IPS DF 19.7 (cell line): Measurements from ENCODE around the gene PSD.

Experiments
- DNase-seq: peaks from one replicate; pipeline ENCODE4 v3.0.0-alpha.2; 2013; ENCODE audit warnings: low read depth, low spot score

The PSD gene

DNA sequence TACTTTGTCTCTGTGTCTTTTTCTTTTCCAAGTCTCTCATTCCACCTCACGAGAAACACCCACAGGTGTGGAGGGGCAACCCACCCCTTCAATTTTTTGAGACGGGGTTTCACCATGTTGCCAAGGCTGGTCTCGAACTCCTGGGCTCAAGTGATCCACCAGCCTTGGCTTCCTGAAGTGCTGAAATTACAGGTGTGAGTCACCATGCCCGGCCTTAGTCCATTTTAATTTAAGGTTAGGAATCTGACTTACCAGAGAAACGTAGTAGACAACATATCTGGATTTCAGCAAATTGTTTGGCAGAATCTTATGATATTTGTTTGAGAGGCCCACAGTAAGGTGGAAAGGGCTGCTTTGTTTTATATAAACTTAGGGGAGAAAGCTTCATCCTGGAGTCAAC is 26.3 kb downstream of the PSD start:
- DNase-seq, result no peak

DNA sequence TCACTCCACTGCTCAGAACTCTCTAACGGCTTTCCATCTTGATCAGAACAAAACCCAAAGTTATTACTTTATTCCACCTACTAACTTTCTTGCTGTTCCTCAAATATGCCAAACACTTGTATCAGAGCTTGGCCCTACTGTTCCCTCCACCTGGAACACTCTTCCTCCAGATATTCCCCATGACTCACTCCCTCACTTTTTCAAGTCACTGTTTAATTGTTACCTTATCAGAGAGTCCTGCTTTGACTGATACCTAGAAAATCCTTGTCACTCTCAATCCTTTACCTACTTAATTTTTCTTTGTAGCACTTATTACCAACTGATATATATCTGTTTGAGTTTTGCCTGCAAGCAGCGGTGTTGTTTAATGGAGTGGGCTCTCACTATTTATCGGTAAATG is 28.7 kb downstream of the PSD start:
- DNase-seq, result no peak

DNA sequence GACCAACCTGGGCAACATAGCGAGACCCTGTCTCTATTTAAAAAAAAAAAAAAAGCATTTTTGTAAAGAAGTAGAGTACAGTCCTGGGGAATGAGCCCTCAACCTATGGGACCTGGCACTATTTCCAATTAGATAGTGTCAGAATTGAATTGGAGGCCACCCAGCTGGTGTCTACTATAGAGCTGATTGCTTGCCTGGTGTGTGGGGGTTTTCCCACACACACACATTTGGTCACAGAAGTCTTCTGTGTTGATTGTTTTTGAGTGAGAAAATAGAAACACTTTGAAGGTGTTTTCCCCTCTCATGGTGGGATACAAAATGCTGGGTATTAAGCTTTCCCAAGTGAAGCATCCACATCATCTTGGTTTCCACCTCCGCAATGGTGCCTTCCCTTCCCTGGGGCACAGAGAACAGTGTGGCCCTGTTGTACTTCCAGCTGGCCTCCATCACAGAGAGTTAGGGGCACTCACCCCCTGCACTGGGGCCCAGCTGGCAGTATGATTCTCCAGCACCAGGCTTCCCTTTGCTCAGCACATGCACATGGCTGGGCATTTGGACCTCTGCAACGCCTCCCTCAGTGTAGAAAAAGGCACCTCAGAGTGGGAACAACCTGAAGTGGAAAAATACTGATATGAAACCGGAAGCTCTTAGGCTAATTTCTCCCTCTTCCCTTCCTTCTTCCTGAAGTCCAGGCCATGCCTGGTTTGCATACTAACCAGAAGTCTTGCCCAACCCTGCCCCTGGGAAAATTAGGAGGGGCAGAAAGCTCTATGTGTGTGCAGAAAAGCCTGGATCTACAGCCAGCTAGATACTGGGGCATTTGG is 33.8 kb downstream of the PSD start:
- DNase-seq, result no peak

DNA sequence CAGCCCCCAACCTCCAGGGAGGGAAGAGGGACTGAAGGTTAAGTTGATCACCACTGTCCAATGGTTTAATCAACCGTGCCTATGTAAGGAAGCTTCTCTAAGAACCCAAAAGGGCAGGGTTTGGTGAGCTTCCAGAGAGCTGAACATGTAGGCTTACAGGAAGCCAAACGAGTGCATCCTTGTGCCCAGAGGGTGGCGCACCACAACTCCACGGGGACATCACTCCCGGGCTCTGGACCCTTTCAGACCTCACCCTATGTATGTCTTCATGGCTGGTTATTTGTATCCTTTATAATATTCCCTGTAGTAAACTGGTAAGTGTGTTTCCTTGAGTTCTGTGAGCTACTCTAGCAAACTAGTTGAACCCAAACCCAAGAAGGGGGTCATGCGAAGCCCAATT is 34.5 kb downstream of the PSD start:
- DNase-seq, result no peak

DNA sequence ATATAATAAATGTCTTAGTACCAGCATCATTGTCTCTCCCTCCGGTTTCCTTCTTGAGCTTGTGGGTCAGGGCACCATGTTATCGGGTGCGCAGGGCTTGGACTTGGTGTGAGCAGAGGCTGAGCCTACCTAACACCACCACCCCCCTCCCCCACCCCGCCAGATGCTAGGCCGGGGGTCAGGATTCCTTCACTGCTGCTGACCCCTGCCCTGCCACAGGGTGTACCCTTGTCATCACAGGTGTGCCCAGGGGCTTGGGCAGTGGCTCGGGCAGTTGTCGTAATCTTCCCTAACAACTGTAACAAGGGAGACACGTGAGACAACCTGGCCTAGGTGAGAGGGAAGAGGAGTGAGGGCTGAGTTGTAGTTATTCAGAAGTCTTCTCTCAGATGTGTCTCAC is 35.7 kb downstream of the PSD start:
- no peak for DNase-seq

DNA sequence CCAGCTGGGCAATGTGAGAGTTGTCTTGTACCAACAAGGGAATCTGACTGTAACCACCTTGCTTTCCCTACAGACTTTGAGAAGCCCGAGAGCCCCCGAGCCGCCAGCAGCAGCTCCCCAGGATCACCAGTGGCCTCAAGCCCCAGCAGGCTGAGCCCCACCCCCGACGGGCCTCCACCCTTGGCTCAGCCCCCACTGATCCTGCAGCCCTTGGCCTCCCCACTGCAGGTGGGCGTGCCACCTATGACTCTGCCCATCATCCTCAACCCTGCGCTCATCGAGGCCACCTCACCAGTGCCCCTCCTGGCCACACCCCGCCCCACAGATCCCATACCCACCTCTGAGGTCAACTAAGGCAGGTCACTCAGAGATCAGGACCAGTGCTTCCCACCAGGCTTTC is 36.6 kb downstream of the PSD start:
- no peak for DNase-seq

DNA sequence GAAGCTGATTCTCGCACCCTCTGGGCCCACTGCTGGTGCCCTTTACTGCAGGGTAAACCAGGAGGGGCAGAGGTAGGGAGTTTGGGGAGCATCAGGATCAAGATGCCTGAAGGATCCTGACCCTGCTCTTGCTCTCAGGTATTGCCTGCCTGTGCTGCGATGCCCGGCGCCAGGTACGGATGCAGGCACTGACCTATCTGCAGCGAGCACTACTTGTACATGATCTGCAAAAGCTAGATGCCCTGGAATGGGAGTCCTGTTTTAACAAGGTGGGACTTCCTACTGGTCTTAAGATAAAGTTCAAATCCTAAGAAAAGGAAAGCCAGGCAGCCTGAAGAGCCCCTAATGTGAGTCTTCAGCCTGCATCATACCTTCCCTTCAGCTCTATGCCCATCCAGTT is 39.2 kb downstream of the PSD start:
- DNase-seq, result no peak

DNA sequence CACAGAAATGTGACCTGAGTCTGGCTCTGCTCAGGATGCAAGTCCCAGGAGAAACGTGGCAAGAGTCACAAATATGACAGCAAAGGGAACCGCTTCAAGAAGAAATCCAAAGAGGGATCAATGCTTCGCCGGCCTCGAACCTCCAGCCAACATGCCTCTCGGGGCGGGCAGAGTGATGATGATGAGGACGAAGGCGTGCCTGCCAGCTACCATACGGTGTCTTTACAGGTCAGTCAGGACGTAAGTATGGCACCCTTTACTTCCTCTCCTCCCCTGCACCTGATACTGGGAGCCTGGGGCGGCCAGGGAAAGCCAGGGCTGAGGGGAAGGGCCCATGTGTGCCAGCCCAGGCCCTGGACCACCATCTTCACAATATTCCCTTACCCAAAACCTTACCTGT is 41.7 kb downstream of the PSD start:
- no peak for DNase-seq

DNA sequence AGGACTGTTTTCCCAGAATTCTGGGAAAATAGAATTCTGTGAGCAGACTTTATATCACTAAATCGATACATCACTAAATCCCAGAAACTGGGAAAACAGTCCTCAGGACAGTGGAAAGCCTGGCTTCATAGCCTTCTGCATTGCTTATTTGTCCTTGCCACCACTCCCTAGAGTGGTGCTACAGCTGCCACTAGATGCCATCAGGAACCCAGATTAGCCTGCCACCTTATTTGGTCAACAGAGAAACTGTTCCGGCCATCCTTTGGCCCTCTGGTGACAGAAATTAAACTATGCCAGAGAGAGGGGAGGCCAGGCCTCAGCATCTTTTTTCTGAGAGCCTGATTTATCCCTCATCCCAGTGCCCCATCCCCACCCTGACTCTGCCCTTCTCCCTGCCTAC is 42.7 kb downstream of the PSD start:
- no peak for DNase-seq

DNA sequence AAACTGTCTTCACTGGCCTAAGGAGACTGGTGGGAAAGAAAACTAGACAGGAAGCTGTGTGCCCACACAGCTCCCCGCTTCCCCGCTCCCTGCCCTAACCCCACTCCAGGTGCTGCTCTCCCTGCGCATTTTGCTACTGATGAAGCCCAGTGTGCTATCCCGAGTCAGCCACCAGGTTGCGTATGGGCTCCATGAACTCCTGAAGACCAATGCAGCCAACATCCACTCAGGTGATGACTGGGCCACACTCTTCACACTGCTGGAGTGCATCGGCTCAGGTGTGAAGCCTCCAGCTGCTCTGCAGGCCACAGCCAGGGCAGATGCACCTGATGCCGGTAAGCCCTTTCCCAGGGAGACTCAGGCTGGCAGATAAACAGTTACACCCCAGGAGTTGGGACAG is 43.3 kb downstream of the PSD start:
- DNase-seq, result no peak

DNA sequence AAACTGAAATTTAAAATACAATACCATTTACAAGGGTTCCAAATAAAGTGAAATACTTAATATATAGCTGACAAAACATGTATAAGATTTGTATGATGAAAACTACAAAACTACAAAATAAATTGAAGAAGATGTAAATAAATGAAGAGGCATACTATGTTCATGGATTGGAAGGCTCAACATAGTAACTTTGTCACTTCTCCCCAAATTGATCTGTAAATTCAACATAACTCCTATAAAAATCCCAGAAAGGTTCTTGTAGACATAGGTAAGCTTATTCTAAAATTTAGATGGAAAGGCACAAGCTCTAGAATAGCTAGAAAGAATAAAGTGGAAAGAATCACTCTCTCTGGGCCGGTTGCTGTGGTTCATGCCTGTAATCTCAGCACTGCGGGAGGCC is 47.3 kb downstream of the PSD start:
- DNase-seq, result no peak

DNA sequence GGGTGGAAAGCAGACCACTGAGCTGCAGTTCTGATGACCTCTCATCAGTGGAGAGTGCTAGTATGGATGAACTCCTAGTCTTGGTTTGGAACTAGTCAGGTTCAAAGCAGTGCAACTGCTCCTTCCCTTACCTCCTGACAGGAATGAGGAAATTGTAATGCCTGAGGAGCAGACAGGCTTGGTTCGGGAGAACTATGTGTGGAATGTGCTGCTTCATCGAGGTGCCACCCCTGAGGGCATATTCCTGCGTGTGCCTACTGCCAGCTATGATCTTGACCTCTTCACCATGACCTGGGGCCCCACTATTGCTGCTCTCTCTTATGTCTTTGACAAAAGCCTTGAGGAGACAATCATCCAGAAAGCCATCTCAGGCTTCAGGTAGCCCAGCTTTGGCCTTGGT is 50.5 kb downstream of the PSD start:
- no peak for DNase-seq

DNA sequence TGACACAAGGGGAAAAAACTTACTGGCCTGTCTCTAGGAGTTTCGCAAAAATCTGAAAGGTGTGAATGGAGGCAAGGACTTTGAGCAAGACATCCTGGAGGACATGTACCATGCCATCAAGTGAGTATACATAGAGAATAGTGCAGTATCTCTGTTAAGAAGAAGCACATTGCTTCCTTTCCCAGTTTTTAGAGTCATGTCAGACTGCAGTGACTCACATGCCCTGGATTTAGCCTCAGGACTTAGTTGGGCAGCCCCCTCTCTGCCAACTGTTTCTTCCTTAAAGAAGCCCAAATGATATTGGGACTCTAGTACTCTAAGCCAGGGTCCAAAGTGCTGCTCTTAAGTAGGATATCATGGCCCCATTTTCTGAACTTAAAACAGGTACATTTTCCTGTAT is 51.1 kb downstream of the PSD start:
- no peak for DNase-seq

DNA sequence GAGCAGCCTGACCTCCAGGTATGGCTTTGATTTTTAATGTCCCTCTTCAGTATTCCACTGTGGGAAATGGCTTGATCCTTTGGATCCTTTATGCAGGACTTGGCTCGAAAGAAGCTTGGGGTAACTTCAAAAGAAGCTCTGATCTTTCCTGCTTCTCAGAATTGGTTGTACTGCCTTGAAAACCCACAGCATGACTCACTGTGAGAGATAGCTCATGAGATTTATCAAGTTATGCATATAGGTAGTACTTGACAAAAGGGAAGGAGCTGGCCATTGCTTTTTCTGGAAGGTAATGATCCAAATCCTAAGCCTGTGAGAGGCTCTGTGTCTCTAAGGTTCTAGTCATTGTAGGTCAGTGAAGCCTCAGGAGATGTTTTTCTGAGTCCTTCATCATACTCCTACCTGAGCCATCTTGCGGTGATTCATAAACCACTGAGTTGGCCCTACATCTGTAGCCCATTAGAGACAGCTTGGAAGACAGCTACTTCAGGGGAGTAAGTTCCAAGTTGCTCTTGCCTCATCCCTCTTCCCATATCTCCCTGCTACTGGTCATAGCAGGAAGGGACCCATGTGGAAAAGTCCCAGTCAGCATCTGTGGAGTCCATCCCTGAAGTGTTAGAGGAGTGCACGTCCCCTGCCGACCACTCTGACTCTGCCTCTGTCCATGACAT is 59.7 kb downstream of the PSD start:
- no peak for DNase-seq

DNA sequence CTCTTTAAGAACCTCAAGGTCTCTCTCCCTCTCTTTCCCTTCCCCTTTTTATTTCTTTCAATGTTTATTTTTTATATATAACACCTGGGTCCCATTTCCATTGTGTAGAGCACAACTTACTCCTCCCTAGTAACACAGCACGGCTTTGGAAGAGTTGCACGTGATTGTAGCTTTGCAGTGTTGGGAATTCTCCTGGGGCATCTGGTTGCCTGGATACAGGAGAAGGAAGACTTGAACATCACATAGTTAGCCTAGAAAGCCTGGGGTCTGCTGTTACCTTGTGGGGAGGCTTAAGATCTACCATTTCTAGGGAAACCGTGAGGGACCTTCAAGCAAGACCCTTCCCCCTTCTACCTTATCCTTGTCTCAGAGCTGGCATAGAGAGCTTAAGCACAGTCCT is 64.1 kb downstream of the PSD start:
- DNase-seq, result no peak
